Type B pancreatic cell (in vitro differentiated cells): ENCODE measurements around the gene SPART. TPM values are rescaled to one million over a fixed set of nuclear protein-coding genes. Genes with fewer than 3 reads are reported as not detected.

ENCODE experiments used
- DNase-seq: peaks from one replicate; pipeline ENCODE4 v3.0.0; 2021; ENCODE audit warnings: mixed read lengths; ENCODE audit not compliant: unreplicated experiment; ENCODE audit errors: extremely low spot score
- H3K27ac Mint-ChIP-seq: 2 replicates; pipeline ENCODE4 v1.8.0; 2021; ENCODE audit warnings: mild to moderate bottlenecking, mixed read lengths
- H3K27me3 Mint-ChIP-seq: 2 replicates; pipeline ENCODE4 v1.8.0; 2021; ENCODE audit warnings: mixed read lengths
- H3K36me3 Mint-ChIP-seq: 2 replicates; pipeline ENCODE4 v1.8.0; 2021; ENCODE audit warnings: mixed read lengths
- H3K4me1 Mint-ChIP-seq: one replicate; pipeline ENCODE4 v1.8.0; 2021; ENCODE audit warnings: mixed read lengths; ENCODE audit not compliant: unreplicated experiment
- H3K4me3 Mint-ChIP-seq: 2 replicates; pipeline ENCODE4 v1.8.0; 2021; ENCODE audit warnings: mild to moderate bottlenecking, mixed read lengths
- H3K9me3 Mint-ChIP-seq: 2 replicates; pipeline ENCODE4 v1.8.0; 2021; ENCODE audit warnings: mixed read lengths
- CTCF ChIP-seq: fragments of 200-600 bp; sonication (generic); conservative IDR thresholded peaks from 2 replicates; pipeline ENCODE4 v1.5.0; 2021; ENCODE audit warnings: antibody characterized with exemption, mild to moderate bottlenecking
- total RNA-seq: library from RNA; stranded (reverse); gene quantifications from 2 replicates; pipeline ENCODE4 v1.2.1, GENCODE V29; 2021; ENCODE audit warnings: low replicate concordance

The SPART gene
- total RNA-seq, 1 donor from 2014 or later = 67.6 TPM

DNA sequence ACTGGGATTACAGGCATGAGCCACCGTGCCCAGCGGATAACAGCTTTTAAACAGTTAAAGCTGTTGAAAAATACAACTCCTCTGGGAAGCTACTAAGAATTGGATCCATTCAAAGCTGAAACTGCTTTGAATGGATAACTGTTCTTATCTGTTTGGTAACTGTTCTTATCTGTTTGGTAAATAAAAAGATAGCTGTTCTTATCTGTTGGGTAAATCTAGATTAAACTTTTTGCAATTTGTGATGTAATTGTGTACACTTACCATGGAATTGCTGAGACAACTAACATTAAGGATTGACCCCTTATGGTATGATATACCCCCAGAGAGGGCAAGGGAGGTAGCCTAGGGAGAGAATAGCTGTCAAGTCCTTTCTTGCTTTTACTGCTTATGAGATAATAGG, 27.9 kb upstream of the SPART start:
- Mint-ChIP-seq H3K4me1 (peaks cover 6% of the 10 kb centered on the region), H3K27me3 (no peaks in the 10 kb centered on the region), H3K36me3 (peaks cover 8% of the 10 kb centered on the region), H3K27ac (no peak overlapping the region), H3K4me3 (no peak overlapping the region), H3K9me3 (no peaks in the 10 kb centered on the region)
- DNase-seq = no peak
- no peak for TF ChIP-seq CTCF

DNA sequence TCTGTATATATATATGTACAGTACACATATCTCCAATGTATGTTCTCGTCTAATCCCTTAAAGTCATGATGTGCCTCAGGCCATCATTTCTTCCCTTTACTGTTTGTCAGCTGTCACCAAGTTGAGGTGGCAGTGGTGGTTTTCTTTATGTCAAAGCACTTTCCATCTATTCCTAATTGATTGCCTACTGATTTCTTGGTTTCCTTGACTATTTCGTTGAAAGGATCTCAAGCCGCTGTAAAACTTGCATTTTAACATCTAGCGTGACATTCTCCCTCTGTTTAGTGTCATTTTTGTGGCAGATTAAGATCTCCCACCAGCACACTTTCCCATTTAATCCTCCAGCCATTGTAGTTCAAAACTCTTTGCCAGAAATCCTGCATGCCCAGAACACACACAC, 25.0 kb upstream of the SPART start:
- no peak for DNase-seq
- peaks cover 12% of the 10 kb centered on the region for H3K36me3 Mint-ChIP-seq
- H3K4me3 Mint-ChIP-seq = no peak overlapping the region
- no peaks in the 10 kb centered on the region for H3K27me3 Mint-ChIP-seq
- H3K4me1 Mint-ChIP-seq = peaks cover 6% of the 10 kb centered on the region
- TF ChIP-seq CTCF = no peak
- H3K27ac Mint-ChIP-seq = no peak overlapping the region
- H3K9me3 Mint-ChIP-seq = no peaks in the 10 kb centered on the region

DNA sequence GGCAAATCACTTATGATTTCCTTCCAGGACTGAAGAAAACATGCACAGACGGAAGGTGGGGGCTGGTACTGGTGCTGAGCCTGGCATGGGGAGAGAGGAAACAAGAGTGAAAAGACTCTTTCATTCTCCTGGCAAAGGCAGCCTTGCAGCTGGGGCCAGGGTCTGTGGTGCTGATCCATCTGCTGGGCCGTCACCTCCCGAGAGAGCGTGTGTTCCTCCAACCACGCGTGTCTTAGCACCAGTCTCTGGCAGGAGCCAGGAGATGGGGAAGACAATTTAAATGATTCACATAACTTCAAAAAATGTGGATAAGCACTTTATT, 23.9 kb upstream of the SPART start:
- no peaks in the 10 kb centered on the region for H3K27me3 Mint-ChIP-seq
- H3K27ac Mint-ChIP-seq = no peak overlapping the region
- TF ChIP-seq CTCF = no peak
- H3K9me3 Mint-ChIP-seq = no peaks in the 10 kb centered on the region
- DNase-seq = no peak
- peaks cover 12% of the 10 kb centered on the region for H3K36me3 Mint-ChIP-seq
- H3K4me3 Mint-ChIP-seq = no peak overlapping the region
- peaks cover 6% of the 10 kb centered on the region for H3K4me1 Mint-ChIP-seq

DNA sequence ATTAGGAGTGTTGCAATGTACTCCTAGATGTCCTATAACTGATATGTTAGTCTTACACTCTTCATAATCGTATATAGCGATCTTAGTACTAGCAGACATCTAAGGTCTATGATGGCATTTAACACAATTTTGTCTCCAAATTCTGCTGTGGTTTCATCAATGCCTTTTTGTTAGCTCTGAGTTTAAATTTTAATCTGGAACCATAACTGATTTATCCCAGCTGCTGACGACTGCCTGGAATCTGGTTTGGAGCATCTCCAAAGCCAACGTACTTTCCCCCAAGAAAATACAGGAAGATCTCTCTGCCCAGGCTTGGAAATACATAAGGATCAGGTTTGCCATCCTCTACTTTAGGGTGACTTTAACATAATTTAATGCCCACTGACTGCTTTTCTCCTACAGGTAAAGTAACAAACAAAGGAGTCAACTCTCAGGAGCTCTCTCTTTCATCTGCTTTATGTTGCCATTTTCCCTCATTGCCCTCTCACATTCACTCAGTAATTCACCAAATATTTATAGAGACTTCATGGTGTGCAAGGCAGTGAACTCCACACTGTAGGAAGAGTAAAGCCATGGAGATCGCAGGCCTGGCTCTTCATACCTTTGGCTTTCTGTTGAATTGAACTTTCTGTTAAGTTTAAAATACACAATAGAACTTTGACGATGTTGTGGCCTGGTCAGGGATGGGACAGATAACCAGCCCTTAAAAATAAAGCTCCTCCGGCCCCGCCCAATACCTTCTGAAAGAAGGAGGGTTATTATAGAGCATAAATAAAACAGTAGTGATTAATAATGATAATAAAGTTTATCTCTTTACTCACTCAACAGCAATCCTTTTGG, 23.3 kb upstream of the SPART start:
- Mint-ChIP-seq H3K27ac (no peak overlapping the region), H3K36me3 (peaks cover 12% of the 10 kb centered on the region), H3K9me3 (no peaks in the 10 kb centered on the region), H3K4me3 (no peak overlapping the region), H3K4me1 (peaks cover 6% of the 10 kb centered on the region), H3K27me3 (no peaks in the 10 kb centered on the region)
- TF ChIP-seq CTCF = no peak
- no peak for DNase-seq

- no peaks in the 10 kb centered on the region for H3K9me3 Mint-ChIP-seq
- no peaks in the 10 kb centered on the region for H3K4me1 Mint-ChIP-seq
- H3K36me3 Mint-ChIP-seq = peaks cover 3% of the 10 kb centered on the region
- H3K27me3 Mint-ChIP-seq = no peaks in the 10 kb centered on the region
- DNase-seq = no peak
- TF ChIP-seq CTCF = no peak
- no peak overlapping the region for H3K4me3 Mint-ChIP-seq
- no peak overlapping the region for H3K27ac Mint-ChIP-seq
Observed at GRCh38 chr13:36366031-36366430, 19.8 kb upstream of the SPART start.
